ENCODE measurements around the gene HSPA6.
"Not testable (repeated sequence)": the region's sequence is repeated elsewhere in the genome, so short reads cannot be mapped to it uniquely, and the experiment has no call there.

DNA sequence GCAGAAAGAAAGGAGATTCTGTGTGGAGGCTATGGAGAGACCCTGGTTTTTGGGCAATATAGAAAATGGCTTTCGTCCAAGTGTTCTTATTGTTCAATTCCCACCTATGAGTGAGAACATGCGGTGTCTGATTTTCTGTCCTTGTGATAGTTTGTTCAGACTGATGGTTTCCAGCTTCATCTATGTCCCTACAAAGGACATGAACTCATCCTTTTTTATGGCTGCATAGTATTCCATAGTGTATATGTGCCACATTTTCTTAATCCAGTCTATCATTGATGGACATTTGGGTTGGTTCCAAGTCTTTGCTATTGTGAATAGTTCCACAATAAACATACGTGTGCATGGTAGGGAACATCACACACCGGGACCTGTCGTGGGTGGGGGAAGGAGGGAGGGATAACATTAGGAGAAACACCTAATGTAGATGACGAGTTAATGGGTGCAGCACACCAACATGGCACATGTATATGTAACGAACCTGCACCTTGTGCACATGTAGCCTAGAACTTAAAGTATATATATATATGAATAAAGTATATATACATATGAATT lies 14.7 kb downstream of the HSPA6 start:
- TF ChIP-seq CREB1 (CRISPR knock-in tag; IDR thresholded peaks at IDR 0.05; ENCODE audit: low read depth); POLR2AphosphoS5 (IDR thresholded peaks at IDR 0.05; ENCODE audit: low read depth); CTCF (conservative IDR thresholded peaks at IDR 0.05; ENCODE audit: low read depth in 2 of 2); REST (IDR thresholded peaks at IDR 0.05; ENCODE audit: unreplicated experiment); EZH2 (IDR thresholded peaks at IDR 0.05; ENCODE audit: low read depth, unreplicated experiment); JUNB (IDR thresholded peaks at IDR 0.05; ENCODE audit: unreplicated experiment); ETS1 (IDR thresholded peaks at IDR 0.05); ZNF114 (CRISPR knock-in tag; IDR thresholded peaks at IDR 0.05); EZH2phosphoT487 (IDR thresholded peaks at IDR 0.05; ENCODE audit: unreplicated experiment); STAT1 (IDR thresholded peaks at IDR 0.05; ENCODE audit: unreplicated experiment); ZNF331 (CRISPR knock-in tag; IDR thresholded peaks at IDR 0.05; ENCODE audit: low read depth); NANOG (IDR thresholded peaks at IDR 0.05; ENCODE audit: borderline replicate concordance): not testable (repeated sequence)
- TF ChIP-seq, protein P1, sequence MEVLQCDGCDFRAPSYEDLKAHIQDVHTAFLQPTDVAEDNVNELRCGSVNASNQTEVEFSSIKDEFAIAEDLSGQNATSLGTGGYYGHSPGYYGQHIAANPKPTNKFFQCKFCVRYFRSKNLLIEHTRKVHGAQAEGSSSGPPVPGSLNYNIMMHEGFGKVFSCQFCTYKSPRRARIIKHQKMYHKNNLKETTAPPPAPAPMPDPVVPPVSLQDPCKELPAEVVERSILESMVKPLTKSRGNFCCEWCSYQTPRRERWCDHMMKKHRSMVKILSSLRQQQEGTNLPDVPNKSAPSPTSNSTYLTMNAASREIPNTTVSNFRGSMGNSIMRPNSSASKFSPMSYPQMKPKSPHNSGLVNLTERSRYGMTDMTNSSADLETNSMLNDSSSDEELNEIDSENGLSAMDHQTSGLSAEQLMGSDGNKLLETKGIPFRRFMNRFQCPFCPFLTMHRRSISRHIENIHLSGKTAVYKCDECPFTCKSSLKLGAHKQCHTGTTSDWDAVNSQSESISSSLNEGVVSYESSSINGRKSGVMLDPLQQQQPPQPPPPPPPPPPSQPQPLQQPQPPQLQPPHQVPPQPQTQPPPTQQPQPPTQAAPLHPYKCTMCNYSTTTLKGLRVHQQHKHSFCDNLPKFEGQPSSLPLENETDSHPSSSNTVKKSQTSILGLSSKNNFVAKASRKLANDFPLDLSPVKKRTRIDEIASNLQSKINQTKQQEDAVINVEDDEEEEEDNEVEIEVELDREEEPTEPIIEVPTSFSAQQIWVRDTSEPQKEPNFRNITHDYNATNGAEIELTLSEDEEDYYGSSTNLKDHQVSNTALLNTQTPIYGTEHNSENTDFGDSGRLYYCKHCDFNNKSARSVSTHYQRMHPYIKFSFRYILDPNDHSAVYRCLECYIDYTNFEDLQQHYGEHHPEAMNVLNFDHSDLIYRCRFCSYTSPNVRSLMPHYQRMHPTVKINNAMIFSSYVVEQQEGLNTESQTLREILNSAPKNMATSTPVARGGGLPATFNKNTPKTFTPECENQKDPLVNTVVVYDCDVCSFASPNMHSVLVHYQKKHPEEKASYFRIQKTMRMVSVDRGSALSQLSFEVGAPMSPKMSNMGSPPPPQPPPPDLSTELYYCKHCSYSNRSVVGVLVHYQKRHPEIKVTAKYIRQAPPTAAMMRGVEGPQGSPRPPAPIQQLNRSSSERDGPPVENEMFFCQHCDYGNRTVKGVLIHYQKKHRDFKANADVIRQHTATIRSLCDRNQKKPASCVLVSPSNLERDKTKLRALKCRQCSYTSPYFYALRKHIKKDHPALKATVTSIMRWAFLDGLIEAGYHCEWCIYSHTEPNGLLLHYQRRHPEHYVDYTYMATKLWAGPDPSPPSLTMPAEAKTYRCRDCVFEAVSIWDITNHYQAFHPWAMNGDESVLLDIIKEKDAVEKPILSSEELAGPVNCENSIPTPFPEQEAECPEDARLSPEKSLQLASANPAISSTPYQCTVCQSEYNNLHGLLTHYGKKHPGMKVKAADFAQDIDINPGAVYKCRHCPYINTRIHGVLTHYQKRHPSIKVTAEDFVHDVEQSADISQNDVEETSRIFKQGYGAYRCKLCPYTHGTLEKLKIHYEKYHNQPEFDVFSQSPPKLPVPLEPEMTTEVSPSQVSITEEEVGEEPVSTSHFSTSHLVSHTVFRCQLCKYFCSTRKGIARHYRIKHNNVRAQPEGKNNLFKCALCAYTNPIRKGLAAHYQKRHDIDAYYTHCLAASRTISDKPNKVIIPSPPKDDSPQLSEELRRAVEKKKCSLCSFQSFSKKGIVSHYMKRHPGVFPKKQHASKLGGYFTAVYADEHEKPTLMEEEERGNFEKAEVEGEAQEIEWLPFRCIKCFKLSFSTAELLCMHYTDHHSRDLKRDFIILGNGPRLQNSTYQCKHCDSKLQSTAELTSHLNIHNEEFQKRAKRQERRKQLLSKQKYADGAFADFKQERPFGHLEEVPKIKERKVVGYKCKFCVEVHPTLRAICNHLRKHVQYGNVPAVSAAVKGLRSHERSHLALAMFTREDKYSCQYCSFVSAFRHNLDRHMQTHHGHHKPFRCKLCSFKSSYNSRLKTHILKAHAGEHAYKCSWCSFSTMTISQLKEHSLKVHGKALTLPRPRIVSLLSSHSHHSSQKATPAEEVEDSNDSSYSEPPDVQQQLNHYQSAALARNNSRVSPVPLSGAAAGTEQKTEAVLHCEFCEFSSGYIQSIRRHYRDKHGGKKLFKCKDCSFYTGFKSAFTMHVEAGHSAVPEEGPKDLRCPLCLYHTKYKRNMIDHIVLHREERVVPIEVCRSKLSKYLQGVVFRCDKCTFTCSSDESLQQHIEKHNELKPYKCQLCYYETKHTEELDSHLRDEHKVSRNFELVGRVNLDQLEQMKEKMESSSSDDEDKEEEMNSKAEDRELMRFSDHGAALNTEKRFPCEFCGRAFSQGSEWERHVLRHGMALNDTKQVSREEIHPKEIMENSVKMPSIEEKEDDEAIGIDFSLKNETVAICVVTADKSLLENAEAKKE (CRISPR knock-in tag; IDR thresholded peaks at IDR 0.05): not testable (repeated sequence)

Data from GM23338 (cell line).